Measurements from ENCODE around the gene RANBP17.

The RANBP17 gene

GRCh38 chr5:171120986-171121622 is 259.3 kb downstream of the RANBP17 start:
- TF ChIP-seq CTCF (IDR thresholded peaks at IDR 0.05; ENCODE audit: insufficient read depth, low read depth, low read length, missing control alignments), result no peak
- no peak for DNase-seq (ENCODE audit: low read depth)
- H3K4me3 ChIP-seq (ENCODE audit: low read depth, low read length), result no peak overlapping the region

DNA sequence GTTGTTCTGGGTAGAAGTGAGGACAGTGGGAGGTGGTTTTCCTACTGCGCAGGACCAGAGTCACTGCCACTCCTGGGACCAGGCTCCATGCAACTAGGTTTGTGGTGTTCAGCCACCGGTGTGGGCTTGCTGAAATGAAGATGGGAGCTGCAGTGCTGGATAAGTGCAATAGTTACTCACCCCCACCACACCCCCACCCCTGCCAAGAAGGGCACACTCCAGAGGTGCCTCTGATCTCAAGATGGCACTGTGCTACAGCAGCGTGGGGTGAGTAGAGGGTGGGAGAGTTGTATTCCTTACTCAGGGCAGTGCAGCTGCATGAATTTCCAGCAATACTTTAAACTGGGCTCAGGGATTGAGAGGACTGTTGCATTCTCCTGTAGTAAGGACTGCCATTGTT is 259.8 kb downstream of the RANBP17 start:
- no peak for DNase-seq (ENCODE audit: low read depth)
- TF ChIP-seq CTCF (IDR thresholded peaks at IDR 0.05; ENCODE audit: insufficient read depth, low read depth, low read length, missing control alignments), result no peak
- no peak overlapping the region for H3K4me3 ChIP-seq (ENCODE audit: low read depth, low read length)

DNA sequence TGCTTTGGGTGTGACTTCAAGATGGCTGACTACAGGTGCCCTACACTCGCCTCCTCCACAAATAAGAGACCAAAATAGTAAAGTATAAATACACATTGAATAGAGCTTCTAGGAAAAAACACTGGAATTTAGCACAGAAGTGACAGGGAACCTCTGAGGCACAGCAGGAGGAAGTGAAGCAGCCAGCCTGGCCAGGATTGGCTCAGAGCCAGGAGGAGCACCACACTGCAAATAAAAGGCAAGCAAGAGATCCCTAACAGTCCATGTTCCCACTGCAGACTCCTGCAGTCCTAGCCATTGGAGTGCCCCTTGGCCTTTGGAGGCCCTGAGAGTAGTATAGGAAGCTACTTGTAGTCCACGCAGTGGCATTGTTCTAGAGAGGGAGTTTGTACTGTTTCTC is 260.6 kb downstream of the RANBP17 start:
- no peak for TF ChIP-seq CTCF (IDR thresholded peaks at IDR 0.05; ENCODE audit: insufficient read depth, low read depth, low read length, missing control alignments)
- DNase-seq (ENCODE audit: low read depth), result no peak
- no peak overlapping the region for H3K4me3 ChIP-seq (ENCODE audit: low read depth, low read length)

DNA sequence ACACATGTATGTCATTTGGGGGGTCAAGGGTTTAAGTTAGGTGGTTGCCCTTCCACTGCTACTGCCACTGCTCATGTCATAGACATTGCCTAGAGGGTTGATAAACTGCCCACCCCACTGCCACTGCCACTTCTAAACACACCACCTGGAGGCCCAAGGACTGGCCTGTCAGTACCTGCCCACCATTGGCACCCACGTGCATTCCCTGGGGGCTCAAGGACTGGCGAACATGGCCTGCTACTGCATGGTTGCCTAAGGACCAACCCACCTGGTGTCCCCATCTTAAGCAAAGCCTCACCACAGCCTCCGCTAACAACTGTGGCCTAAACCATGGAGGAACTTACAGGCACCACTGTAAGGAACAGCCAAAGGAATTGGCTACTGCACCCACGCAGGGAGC is 261.6 kb downstream of the RANBP17 start:
- no peak for TF ChIP-seq CTCF (IDR thresholded peaks at IDR 0.05; ENCODE audit: insufficient read depth, low read depth, low read length, missing control alignments)
- no peak overlapping the region for H3K4me3 ChIP-seq (ENCODE audit: low read depth, low read length)
- DNase-seq (ENCODE audit: low read depth), result no peak

GRCh38 chr5:171127314-171127713 is 265.5 kb downstream of the RANBP17 start:
- TF ChIP-seq CTCF (IDR thresholded peaks at IDR 0.05; ENCODE audit: insufficient read depth, low read depth, low read length, missing control alignments), result no peak
- H3K4me3 ChIP-seq (ENCODE audit: low read depth, low read length), result no peak overlapping the region
- DNase-seq (ENCODE audit: low read depth), result no peak

- H3K4me3 ChIP-seq (ENCODE audit: low read depth, low read length), result no peak overlapping the region
- no peak for TF ChIP-seq CTCF (IDR thresholded peaks at IDR 0.05; ENCODE audit: insufficient read depth, low read depth, low read length, missing control alignments)
Observed at GRCh38 chr5:171128136-171128535, 266.3 kb downstream of the RANBP17 start.

DNA sequence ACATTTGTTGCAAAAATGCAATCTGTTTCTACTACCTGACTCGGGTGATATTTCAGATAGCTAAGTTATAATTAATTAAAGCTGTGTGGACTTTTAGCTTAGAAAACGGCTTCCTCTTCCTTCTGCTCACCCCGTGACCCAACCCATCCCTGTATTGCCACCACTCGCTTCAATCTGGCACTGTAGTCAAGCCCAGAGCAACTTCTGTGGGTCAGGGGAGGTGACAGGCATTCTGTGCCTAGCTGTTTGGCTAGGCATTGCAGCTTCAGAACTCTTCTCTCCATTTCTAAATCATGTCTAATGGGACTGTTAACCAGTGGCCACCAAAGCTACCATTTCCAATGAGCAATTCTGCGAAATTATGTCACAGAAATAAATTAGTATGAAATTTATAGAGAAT is 267.5 kb downstream of the RANBP17 start:
- DNase-seq (ENCODE audit: low read depth), result no peak
- TF ChIP-seq CTCF (IDR thresholded peaks at IDR 0.05; ENCODE audit: insufficient read depth, low read depth, low read length, missing control alignments), result no peak

More at GRCh38 chr5:171128136-171128535, 266.3 kb downstream of the RANBP17 start:
- DNase-seq (ENCODE audit: low read depth), result no peak

More for the DNA sequence above, 267.5 kb downstream of the RANBP17 start:
- no peak overlapping the region for H3K4me3 ChIP-seq (ENCODE audit: low read depth, low read length)

Data from GM12865 (cell line).